ENCODE results near the gene ICOSLG.
"Not testable (repeated sequence)": the region's sequence is repeated elsewhere in the genome, so short reads cannot be mapped to it uniquely, and the experiment has no call there.

ICOSLG gene

GRCh38 chr21:44240842-44241241, at the start of gene ICOSLG:
TSS of gene ICOSLG (minus strand) at chr21:44240943. CDS start at chr21:44240817, 126 bp downstream.
- not testable (repeated sequence) for DNase-seq (ENCODE audit: low spot score)

- no peak for DNase-seq (ENCODE audit: low spot score)
- TF ChIP-seq CTCF (IDR thresholded peaks at IDR 0.05; ENCODE audit: extremely low read depth, missing control alignments), result no peak
Measured at GRCh38 chr21:44289381-44290010, 48.8 kb upstream of the ICOSLG start.

- DNase-seq (ENCODE audit: low spot score), result no peak
- no peak for TF ChIP-seq CTCF (IDR thresholded peaks at IDR 0.05; ENCODE audit: extremely low read depth, missing control alignments)
Measured at GRCh38 chr21:44288251-44289110, 47.7 kb upstream of the ICOSLG start.

- no peak for DNase-seq (ENCODE audit: low spot score)
- TF ChIP-seq CTCF (IDR thresholded peaks at IDR 0.05; ENCODE audit: extremely low read depth, missing control alignments), result no peak
Measured at GRCh38 chr21:44286716-44287632, 46.2 kb upstream of the ICOSLG start.

GRCh38 chr21:44286086-44286715, 45.5 kb upstream of the ICOSLG start:
- no peak for TF ChIP-seq CTCF (IDR thresholded peaks at IDR 0.05; ENCODE audit: extremely low read depth, missing control alignments)
- DNase-seq (ENCODE audit: low spot score), result no peak

- TF ChIP-seq CTCF (IDR thresholded peaks at IDR 0.05; ENCODE audit: extremely low read depth, missing control alignments), result no peak
- no peak for DNase-seq (ENCODE audit: low spot score)
Measured at GRCh38 chr21:44285138-44285992, 44.6 kb upstream of the ICOSLG start, which contains the start of gene AIRE. TSS of gene AIRE (plus strand) at chr21:44285876. CDS start at chr21:44286007, 131 bp downstream.

Measured in GM20000 (cell line).